Loucy (cell line): Measurements from ENCODE around the gene SLC25A31.

Experiments used
- H2AFZ ChIP-seq: fragments of 200-600 bp; sonication (generic); 2 replicates; pipeline ENCODE4 v1.6.0; 2016; ENCODE audit warnings: antibody characterized with exemption, mild to moderate bottlenecking, low read length, moderate library complexity
- H3F3A ChIP-seq: fragments of 200-600 bp; 2 replicates; pipeline ENCODE4 v1.6.0; 2016; ENCODE audit warnings: antibody characterized with exemption, low read depth, mild to moderate bottlenecking
- H3K27me3 ChIP-seq: fragments of 200-600 bp; sonication (generic); 2 replicates; pipeline ENCODE4 v1.6.1; 2014; ENCODE audit warnings: low read length, mild to moderate bottlenecking; ENCODE audit not compliant: insufficient read depth, poor library complexity, severe bottlenecking
- H3K36me3 ChIP-seq: fragments of 200-600 bp; sonication (generic); 2 replicates; pipeline ENCODE4 v1.6.1; 2016; ENCODE audit warnings: low read length; ENCODE audit not compliant: insufficient read depth
- H3K4me1 ChIP-seq: fragments of 200-600 bp; sonication (generic); 2 replicates; pipeline ENCODE4 v1.5.1; 2014; ENCODE audit warnings: low read length, mild to moderate bottlenecking; ENCODE audit not compliant: insufficient read depth, poor library complexity, severe bottlenecking
- H3K4me2 ChIP-seq: fragments of 200-600 bp; sonication (generic); 2 replicates; pipeline ENCODE4 v1.6.0; 2014; ENCODE audit warnings: antibody characterized with exemption, low read length, low read depth, mild to moderate bottlenecking; ENCODE audit not compliant: poor library complexity, severe bottlenecking
- H3K4me3 ChIP-seq: fragments of 200-600 bp; sonication (generic); 2 replicates; pipeline ENCODE4 v1.5.1; 2014; ENCODE audit warnings: low read length, mild to moderate bottlenecking, mixed read lengths; ENCODE audit not compliant: poor library complexity, severe bottlenecking
- H3K79me2 ChIP-seq: fragments of 200-600 bp; sonication (generic); 2 replicates; pipeline ENCODE4 v1.6.1; 2014; ENCODE audit warnings: low read length; ENCODE audit not compliant: insufficient read depth
- H3K9ac ChIP-seq: fragments of 200-600 bp; sonication (generic); 2 replicates; pipeline ENCODE4 v1.6.0; 2014; ENCODE audit warnings: mild to moderate bottlenecking, low read depth, low read length, moderate library complexity; ENCODE audit not compliant: poor library complexity, severe bottlenecking
- H3K9me2 ChIP-seq: fragments of 200-600 bp; sonication (generic); replicated peaks from 2 replicates; pipeline ENCODE4 v1.6.1; 2016; ENCODE audit warnings: low read depth, low read length, mixed read lengths
- H3K9me3 ChIP-seq: fragments of 200-600 bp; sonication (generic); 2 replicates; pipeline ENCODE4 v1.6.1; 2014; ENCODE audit warnings: mild to moderate bottlenecking, antibody characterized with exemption, low read length, low read depth; ENCODE audit not compliant: insufficient read depth
- H4K20me1 ChIP-seq: fragments of 200-600 bp; sonication (generic); 2 replicates; pipeline ENCODE4 v1.6.0; 2014; ENCODE audit warnings: antibody characterized with exemption, low read length, mild to moderate bottlenecking; ENCODE audit not compliant: insufficient read depth, poor library complexity, severe bottlenecking
- CTCF ChIP-seq: fragments of 200-600 bp; sonication (generic); conservative IDR thresholded peaks from 2 replicates; pipeline ENCODE4 v1.5.1; 2014; ENCODE audit warnings: mild to moderate bottlenecking, antibody characterized with exemption, low read length
- EZH2phosphoT487 ChIP-seq: fragments of 200-600 bp; IDR thresholded peaks from 2 replicates; pipeline ENCODE4 v1.6.1; 2018; ENCODE audit warnings: antibody characterized with exemption, mild to moderate bottlenecking, moderate library complexity, borderline replicate concordance

Gene SLC25A31

DNA sequence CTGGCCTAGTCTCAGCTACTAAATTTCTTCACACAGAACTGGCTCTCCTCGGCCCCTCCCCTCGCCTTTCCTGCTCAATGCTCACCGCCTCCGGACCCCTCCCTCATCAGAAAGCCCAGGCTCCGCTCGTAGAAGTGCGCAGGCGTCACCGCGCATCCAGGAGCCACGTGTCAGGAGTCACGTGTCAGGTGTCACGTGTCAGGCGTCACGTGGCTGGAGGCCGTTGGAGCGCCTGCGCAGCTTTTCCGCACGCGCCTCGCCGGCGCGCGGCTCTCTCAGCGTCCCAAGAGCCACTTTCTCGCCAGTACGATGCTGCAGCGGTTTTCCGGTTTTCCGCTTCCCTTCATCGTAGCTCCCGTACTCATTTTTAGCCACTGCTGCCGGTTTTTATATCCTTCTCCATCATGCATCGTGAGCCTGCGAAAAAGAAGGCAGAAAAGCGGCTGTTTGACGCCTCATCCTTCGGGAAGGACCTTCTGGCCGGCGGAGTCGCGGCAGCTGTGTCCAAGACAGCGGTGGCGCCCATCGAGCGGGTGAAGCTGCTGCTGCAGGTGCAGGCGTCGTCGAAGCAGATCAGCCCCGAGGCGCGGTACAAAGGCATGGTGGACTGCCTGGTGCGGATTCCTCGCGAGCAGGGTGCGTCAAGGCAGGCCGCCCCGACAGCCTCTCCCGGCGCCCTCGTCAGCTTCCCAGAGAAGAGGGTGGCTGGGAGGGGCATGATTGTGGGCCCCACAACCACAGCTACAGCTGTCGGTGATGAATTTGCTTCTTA, at the start of gene SLC25A31:
Gene SLC25A31, plus strand, starts transcription at position 259 of the 772 bp plus-strand sequence. Its CDS starts 146 bp downstream, at position 405.
- H3K4me1 ChIP-seq = no peaks in the 10 kb centered on the region
- H3K27me3 ChIP-seq = no peaks in the 10 kb centered on the region
- no peak within 1 kb of the TSS for H3K9ac ChIP-seq
- no peaks in the 10 kb centered on the region for H3K36me3 ChIP-seq
- H3K9me2 ChIP-seq = no peaks in the 10 kb centered on the region
- no peak for TF ChIP-seq EZH2phosphoT487
- no peak for TF ChIP-seq CTCF
- H3K79me2 ChIP-seq = no peaks in the 10 kb centered on the region
- H3K9me3 ChIP-seq = no peaks in the 10 kb centered on the region
- H3K4me2 ChIP-seq = no peak within 1 kb of the TSS
- H4K20me1 ChIP-seq = no peaks in the 10 kb centered on the region
- no peak within 1 kb of the TSS for H2AFZ ChIP-seq
- H3F3A ChIP-seq = no peaks in the 10 kb centered on the region
- no peak within 1 kb of the TSS for H3K4me3 ChIP-seq

GRCh38 chr4:127685292-127685691, 44.9 kb upstream of the SLC25A31 start:
- Histone ChIP-seq H2AFZ (no peak overlapping the region), H3K4me2 (no peak overlapping the region)

DNA sequence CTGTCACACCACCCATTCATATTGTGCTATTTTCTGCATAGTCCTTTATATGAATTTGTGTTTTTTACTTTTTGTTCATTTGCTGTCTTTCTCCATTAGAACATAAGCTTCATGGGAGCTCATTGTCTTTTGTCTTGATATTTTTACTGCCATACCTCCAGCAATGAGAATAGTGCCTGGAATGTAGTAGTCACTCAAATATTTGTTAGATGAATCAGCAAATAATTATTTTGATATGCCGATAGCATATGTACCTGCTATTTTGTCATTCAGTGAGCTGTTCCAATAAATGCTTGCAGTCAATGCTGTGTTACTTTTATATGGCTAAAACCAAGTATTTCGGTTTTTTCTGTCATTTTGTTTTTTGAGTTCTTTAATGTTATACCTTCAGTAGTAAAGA, 43.5 kb upstream of the SLC25A31 start:
- Histone ChIP-seq H3K9me3 (no peaks in the 10 kb centered on the region), H3K9me2 (no peaks in the 10 kb centered on the region), H3K4me1 (no peaks in the 10 kb centered on the region), H3K4me2 (no peak overlapping the region), H3K36me3 (no peaks in the 10 kb centered on the region), H3K9ac (no peak overlapping the region), H3F3A (no peaks in the 10 kb centered on the region), H3K27me3 (no peaks in the 10 kb centered on the region), H2AFZ (no peak overlapping the region), H3K79me2 (no peaks in the 10 kb centered on the region), H4K20me1 (no peaks in the 10 kb centered on the region), H3K4me3 (no peak overlapping the region)
- TF ChIP-seq EZH2phosphoT487 (no peak), CTCF (no peak)

More at GRCh38 chr4:127685292-127685691, 44.9 kb upstream of the SLC25A31 start:
- Histone ChIP-seq H3F3A (no peaks in the 10 kb centered on the region), H3K9me3 (no peaks in the 10 kb centered on the region), H3K4me3 (no peak overlapping the region), H4K20me1 (no peaks in the 10 kb centered on the region), H3K9me2 (no peaks in the 10 kb centered on the region), H3K4me1 (no peaks in the 10 kb centered on the region), H3K9ac (no peak overlapping the region), H3K27me3 (no peaks in the 10 kb centered on the region), H3K36me3 (no peaks in the 10 kb centered on the region), H3K79me2 (no peaks in the 10 kb centered on the region)
- TF ChIP-seq CTCF (no peak), EZH2phosphoT487 (no peak)
